GM21723 (cell line): ENCODE measurements around the gene RGSL1.

ENCODE experiments used
- ATAC-seq: cut with Tn5 transposase; IDR thresholded peaks from one replicate; pipeline ENCODE4 v1.9.1; 2021; ENCODE audit warnings: mild to moderate bottlenecking, moderate library complexity; ENCODE audit not compliant: unreplicated experiment

Gene RGSL1

GRCh38 chr1:182533896-182534295 lies 84.0 kb downstream of the RGSL1 start:
- ATAC-seq, result no peak

DNA sequence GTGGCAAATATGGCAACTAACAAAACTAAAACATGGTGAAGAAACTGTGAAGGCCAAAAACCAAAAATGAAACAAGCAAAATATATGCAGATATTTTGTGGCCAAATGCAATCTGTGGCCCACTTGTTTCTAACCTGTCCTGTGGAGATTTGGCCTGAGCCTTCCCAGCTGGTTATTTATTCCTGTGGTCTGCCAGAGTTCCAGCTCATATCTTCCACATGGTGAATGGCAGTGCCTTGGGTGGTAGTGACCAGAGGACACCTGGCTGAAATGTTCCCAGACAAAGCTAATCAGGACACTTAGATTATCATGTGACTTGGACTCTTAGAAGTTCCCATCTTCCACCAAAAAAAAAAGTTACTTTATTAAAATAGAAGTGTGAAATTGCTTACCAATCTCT lies 99.4 kb downstream of the RGSL1 start:
- no peak for ATAC-seq

DNA sequence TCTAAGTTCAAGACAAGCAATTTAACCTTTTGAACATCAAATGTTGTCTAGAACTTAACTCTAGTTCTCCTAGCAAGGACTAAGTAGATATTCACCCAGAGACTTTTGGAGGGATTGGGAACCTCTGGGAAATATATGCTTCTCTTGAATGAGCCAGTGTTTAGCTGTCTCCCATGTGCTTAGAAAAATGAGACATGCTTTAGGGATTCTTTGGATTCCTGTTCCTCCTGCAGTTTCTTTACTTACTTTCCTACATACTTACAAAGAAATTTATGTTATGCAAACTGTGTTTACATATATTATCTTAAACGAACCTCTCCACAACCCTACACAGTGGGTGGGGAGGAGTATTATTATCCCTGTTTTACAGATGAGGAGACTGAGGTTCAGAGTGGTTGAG lies 99.9 kb downstream of the RGSL1 start:
- no peak for ATAC-seq

DNA sequence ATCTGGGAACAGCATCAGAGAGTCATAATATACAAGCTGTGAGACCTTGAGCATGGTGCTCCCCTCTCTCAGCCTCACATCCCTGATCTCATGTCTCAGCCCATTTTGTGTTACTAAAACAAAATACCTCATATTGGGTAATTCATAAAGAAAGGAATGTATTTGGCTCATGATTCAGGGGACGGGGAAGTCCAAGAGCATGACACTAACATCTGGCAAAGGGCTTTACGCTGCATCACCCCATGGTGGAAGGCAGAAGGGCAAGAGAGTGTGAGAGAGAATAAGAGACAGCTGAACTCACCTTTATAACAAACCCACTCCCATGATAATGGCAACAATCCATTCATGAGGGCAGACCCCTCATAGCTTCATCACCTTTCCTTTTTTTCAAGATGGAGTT lies 102.6 kb downstream of the RGSL1 start:
- no peak for ATAC-seq

DNA sequence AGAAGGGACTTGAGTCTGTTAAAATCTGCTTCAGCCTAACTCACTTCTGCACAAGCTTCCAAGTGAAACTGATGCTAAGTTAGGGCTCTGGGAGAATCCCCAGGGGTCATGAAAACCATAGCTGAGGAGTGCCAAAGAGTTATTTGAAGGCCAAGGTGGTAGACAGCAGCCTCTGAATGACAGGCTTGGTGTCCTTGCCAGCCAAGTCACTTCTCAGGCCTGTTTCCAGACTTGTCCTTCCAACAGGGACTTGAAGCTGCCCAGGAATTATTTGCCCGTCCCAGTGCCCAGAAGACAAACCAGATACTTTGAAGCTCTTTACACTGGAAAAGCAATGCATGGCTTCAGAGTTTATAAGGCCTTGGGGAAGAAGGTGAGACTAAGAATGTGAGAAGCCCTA lies 105.5 kb downstream of the RGSL1 start:
- no peak for ATAC-seq

- no peak for ATAC-seq
These were observed 106.3 kb downstream of the RGSL1 start for GRCh38 chr1:182556279-182556678.

GRCh38 chr1:182560392-182560984 lies 110.5 kb downstream of the RGSL1 start:
- ATAC-seq, result no peak

DNA sequence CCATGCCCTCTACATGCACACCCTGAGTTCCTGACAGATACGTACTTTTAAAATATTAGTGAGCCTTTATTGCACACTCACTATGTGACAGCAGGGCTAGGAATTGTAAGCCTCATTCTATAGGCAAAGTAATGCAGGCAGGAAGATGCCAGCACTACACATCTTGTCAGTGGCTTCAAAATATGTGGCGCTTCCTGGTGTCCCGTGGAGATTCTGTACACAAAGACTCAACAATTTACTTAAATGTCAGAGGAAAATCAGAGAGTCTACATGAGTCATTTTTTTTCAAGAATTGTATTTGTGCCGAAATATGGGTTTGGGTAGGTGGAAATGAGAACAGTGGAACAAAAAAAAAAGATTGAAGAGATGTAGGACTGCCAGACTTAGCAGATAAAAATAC lies 111.5 kb downstream of the RGSL1 start:
- ATAC-seq, result no peak

DNA sequence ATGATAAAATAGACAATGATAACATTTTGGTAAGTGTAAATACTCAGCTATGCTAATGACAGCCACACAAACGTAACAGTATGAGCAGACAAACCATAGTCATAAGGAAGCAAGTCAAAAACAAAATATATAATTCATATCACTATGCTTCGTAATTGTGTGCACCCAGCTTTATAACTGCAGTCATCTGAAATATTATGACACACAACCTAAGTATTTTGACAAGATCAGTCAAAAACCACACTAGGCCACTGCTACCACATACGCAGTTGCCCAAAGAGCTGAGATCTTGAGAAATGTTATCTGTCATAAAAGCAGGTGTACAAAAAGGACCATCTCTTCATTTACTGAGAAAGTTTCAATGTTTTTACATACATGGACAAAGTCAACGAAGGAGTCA lies 113.1 kb downstream of the RGSL1 start:
- no peak for ATAC-seq

DNA sequence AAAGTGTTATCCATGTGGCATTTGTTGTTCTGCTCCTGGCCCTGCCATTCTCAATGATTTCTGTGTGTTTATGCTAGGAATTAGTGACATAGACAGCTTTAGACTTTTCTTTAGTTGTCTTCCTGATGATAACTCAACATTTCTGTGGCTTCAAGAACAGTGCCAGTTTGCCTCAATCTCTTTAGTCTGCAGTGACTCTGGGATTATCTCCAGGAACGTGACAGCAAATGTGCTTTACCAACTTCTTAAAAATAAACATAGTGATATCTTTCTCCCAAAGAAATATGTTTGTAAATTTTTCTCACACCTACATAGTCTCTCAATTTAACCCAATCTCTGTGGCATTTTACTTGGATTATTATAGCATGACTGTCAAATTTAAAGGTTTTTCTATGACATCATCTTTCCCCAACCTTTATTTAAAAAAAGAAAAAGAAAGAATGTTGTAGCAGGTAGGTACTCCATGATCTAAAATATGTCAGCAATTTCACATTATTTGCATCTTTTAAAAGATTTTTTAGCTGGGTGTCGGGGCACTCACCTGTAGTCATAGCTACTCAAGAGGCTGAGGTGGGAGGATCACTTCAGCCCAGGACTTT lies 114.6 kb downstream of the RGSL1 start:
- ATAC-seq, result no peak

DNA sequence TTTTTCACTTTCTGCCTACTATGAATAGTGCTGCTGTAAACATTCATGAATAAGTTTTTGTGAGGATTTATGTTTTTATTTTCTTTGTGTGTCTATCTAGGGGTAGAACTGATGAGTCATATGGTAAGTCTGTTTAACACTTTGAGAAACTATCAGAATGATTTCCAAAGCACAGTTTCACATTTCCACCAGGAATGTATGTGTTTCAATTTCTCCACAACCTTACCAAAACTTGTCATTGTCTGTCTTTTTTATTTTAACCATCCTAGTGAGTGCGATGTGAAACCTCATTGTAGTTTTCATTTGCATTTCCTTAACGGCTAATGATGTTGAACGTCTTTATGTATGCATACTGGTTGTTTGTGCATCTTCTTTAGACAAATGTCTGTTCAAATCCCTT lies 115.6 kb downstream of the RGSL1 start:
- ATAC-seq, result no peak

DNA sequence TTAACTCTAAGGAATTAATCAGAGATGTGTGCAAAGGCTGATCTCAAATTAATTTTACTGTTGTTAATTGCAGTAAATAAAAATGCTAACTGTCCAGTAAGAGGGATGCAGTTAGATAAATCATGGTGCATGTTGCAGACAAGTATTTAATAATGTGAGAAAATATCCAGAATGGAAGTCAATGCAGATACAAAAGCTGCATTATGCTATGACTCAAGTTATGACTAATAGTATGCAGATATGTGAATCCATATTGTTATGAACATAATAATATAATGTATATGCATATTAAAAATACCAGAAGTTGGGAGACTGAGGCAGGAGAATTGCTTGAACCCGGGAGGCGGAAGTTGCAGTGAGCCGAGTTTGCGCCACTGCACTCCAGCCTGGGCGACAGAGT lies 117.7 kb downstream of the RGSL1 start:
- no peak for ATAC-seq

- no peak for ATAC-seq
These were observed 118.8 kb downstream of the RGSL1 start for GRCh38 chr1:182568647-182569284.

DNA sequence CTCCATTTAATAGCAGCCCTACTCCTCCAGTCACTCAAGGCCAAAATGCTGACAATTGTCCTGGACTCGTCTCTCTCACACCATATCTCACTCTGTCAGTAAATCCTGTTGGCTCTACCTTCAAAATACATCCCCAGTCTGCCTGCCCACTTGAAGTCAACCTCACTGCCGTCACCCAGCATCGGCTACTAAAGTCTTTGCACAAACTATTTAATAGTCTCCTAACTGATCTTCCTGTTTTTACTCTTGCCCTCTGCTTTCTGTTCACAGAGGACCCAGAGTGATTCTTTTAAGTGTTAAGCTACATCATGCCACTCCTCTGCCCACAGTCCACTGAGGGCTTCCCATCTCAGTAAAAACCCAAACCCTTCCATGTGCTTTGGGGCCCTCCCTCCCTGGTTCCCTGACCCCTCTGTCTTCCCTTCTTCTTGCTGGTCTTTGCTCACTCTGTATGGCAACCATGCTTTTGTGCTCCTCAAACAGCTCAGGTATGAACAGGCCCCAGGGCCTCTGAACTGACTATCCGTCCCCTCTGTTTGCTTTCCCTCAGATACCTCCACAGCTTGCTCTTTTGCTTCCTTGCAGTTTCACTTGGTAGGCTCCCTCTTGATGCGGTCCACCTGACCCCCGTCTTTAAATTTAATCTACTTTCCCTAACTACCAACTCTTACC lies 120.1 kb downstream of the RGSL1 start:
- ATAC-seq, result no peak

GRCh38 chr1:182570611-182570970 lies 120.6 kb downstream of the RGSL1 start:
- ATAC-seq, result no peak

DNA sequence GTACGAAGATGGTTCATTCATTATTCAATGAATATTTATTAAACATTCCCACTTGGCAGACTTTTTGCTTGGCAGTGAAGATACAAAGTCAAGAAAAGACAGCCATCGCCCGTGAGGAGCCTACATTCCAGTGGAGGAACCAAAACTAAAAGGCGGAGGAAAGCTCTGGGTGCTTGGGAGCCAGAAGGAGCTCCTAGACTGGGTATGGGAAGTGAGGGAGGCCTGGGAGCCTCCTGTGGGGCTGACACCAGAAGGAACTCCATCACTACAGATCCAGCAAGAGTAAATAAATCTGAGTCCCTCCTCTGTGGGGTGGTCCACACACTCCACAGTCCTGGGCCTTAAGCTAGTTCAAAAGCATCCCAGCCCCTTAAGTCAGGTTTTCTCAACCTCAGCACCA lies 124.2 kb downstream of the RGSL1 start:
- ATAC-seq, result no peak

DNA sequence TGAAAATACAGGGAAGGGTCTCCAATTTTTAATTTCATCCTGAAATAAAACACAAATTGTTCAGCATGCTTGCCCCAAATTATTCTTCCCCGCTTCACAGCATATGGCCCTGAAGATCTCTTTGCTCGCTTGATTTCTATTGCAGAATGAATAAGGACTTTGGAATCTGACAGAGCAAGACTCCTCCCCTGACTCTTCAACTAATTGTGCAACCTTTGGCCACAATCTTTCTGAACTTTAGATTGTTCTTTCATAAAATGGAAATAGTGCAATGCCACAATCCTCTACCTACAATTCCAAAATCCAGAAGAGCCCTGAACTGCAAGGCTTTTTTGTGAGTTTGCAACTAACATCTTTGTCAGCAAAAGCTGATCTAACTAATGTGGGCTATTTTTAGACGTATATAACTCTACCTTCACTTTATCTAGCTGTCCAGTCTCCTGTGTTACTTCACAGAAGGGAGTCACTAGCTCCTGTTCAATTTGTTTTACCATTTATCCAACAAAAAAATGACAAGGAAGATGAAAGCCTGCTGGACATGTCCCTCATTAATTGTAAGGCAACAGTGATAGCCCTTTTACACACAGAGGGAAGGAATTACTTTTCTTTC lies 125.7 kb downstream of the RGSL1 start:
- ATAC-seq, result no peak

- ATAC-seq, result no peak
These were observed 130.8 kb downstream of the RGSL1 start for GRCh38 chr1:182580736-182581135.

DNA sequence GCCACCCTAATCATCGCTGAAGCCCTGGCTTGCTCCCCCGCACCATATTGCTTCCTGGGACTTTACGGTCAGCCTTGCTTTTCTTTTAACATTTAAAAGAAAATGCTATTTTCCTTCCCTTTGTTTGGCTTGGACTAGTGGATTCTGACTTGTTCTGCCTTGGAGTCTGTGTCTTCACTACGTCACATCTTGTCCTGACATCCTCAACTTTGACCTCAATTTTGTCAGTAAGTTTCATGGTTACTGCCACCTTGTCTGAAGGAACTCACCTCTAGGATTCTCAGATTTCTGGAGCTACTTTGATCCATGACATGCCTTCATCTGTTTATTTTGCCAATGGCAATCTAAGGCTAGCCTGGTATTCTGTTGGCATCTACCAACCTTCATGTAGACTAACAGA lies 134.8 kb downstream of the RGSL1 start:
- ATAC-seq, result no peak

DNA sequence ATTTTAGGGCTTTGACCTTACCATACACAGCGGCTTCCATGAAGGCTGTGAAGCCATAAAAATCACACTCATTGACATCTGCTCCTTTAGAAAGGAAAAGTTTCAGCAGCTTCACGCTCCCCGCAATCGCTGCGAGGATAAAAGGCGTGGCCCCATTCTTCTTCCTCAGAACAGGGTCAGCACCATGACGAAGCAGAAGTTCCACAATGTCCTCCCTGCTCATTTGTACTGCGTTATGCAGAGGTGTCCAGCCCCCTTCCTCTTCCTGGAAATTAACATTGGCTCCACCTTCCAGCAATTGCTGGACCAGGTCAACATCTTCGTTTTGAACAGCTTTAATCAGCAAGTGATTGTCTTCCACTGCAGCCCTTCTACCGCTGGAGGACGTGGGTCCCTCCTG lies 136.4 kb downstream of the RGSL1 start:
- ATAC-seq, result no peak

DNA sequence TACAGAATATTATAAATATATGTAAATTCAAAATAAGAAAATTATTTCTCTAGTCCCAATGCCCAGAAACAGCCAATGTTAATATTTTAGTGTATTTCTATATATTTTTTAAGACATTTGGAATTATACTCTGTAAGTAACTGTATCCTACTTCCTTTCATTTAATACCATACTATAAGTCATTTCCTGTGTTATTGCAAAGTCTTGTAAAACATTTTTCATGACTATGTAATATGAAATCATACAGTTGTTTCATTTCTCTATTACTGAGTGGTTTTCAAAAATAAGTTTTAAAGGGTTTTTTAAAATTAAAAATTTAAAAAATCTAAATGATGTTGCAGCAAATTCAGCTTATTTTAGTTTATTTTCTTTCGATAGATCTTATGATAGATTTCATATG lies 137.1 kb downstream of the RGSL1 start:
- ATAC-seq, result no peak
